ENCODE measurements around the gene OSR1. TPM values are rescaled to one million over a fixed set of nuclear protein-coding genes. Genes with fewer than 3 reads are reported as not detected.

Gene OSR1
- polyA plus RNA-seq, 6 donors from 2014 or later = not detected

DNA sequence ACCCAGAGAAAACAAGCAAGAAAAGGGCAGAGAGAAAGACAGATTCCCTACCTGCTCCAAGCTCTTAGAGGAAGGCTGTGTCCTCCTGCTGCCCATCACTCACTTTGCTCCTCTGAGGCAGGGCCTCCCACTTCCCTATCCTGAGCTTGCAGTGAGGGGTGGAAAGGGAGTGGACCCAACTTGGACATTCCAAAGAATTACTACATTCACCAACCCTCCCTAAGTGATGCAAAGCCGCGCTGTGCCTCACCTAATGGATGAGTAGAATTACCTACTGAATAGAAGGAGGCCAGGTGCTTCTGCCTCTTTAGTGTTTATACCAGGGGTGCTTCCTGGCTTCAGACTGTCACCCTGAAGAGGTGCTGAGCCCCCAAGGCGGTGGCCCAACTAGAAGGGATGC is 5.6 kb upstream of the OSR1 start:
- Mint-ChIP-seq H3K9me3 (no peaks in the 10 kb centered on the region), H3K27ac (no peak overlapping the region), H3K4me3 (peak overlapping the region in 7 of 8 donors; percentile 22 to 97 (median 95)), H3K27me3 (peaks cover 23 to 30% (median 27%) of the 10 kb centered on the region in 3 donors), H3K36me3 (no peaks in the 10 kb centered on the region), H3K4me1 (peaks cover 30 to 38% (median 31%) of the 10 kb centered on the region in 3 donors)
- ATAC-seq (ENCODE audit: low read depth in 2 of 2) = no peak
- DNase-seq = no peak

DNA sequence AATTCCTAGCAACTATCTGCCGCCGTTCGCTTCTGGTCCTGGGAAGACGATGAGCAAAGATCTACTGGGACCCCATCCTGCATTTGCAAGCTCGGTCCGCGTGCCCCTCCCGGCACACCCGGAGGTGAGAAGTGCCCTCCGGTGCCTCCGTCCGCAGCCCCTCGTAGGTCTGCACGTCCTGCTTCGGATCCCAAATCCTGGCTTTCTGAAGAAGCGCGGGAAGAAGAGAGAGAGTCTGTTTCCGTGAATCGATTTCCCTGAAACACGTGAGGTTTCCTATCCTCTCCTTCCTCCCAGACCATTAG is 5.0 kb upstream of the OSR1 start:
- no peak for DNase-seq
- no peaks in the 10 kb centered on the region for H3K9me3 Mint-ChIP-seq
- peaks cover 23 to 36% (median 31%) of the 10 kb centered on the region in 3 donors for H3K27me3 Mint-ChIP-seq
- peaks cover 33 to 43% (median 36%) of the 10 kb centered on the region in 3 donors for H3K4me1 Mint-ChIP-seq
- no peak for ATAC-seq (ENCODE audit: low read depth in 2 of 2)
- H3K4me3 Mint-ChIP-seq = peak overlapping the region; percentile 88 to 97 (median 95)
- H3K36me3 Mint-ChIP-seq = no peaks in the 10 kb centered on the region
- peak overlapping the region in 3 of 6 donors; percentile 70 to 93 (median 79) for H3K27ac Mint-ChIP-seq

GRCh38 chr2:19362755-19363473 is 4.5 kb upstream of the OSR1 start:
- H3K4me3 Mint-ChIP-seq = peak overlapping the region; percentile 88 to 97 (median 95)
- peak; percentile 38 to 39 for ATAC-seq (ENCODE audit: low read depth in 2 of 2)

DNA sequence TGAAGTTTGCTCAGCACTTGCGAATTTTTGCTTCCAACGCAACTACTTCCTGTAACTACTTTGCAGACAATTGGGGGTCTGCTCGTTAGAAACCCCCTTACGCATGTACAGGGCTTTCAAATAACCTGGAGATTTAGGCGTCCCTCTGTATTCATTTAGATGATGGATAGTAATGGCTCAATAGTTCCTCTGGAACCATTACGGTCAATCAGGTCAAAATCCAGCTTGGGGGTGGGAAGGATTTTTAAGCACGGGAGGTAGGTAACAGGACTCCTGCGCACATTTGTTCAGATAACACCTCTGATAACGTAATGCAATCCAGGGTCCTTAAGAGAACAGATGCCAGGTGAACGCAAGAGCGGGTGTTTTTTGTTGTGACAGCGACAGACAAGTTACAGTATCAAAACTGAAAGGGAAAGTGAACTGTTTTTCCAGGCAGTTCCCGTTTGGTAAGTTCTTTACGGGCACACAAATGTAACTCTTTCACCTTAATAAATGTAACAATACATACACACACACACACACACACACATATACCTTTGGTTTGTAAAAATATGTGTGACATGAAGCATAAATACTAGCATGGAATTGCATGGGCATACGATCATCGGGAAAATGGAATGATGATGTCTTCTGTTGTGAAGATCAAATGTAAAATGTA is 3.8 kb upstream of the OSR1 start:
- no peaks in the 10 kb centered on the region for H3K9me3 Mint-ChIP-seq
- peaks cover 33 to 55% (median 45%) of the 10 kb centered on the region in 3 donors for H3K4me1 Mint-ChIP-seq
- H3K36me3 Mint-ChIP-seq = no peaks in the 10 kb centered on the region
- DNase-seq = no peak
- peak overlapping the region; percentile 88 to 97 (median 95) for H3K4me3 Mint-ChIP-seq
- H3K27ac Mint-ChIP-seq = peak overlapping the region; percentile 36 to 96 (median 86)
- ATAC-seq (ENCODE audit: low read depth in 2 of 2) = peak; percentile 67 to 71
- H3K27me3 Mint-ChIP-seq = peaks cover 34 to 48% (median 40%) of the 10 kb centered on the region in 3 donors

More at GRCh38 chr2:19362755-19363473, 4.5 kb upstream of the OSR1 start:
- no peaks in the 10 kb centered on the region for H3K9me3 Mint-ChIP-seq
- H3K4me1 Mint-ChIP-seq = peaks cover 33 to 49% (median 38%) of the 10 kb centered on the region in 3 donors
- H3K27ac Mint-ChIP-seq = peak overlapping the region in 5 of 6 donors; percentile 72 to 96 (median 93)
- no peak for DNase-seq
- peaks cover 27 to 41% (median 33%) of the 10 kb centered on the region in 3 donors for H3K27me3 Mint-ChIP-seq
- no peaks in the 10 kb centered on the region for H3K36me3 Mint-ChIP-seq

GRCh38 chr2:19361325-19361990 is 3.0 kb upstream of the OSR1 start:
- ATAC-seq (ENCODE audit: low read depth in 2 of 2) (peak in 1 of 2 donors; percentile 11), DNase-seq (no peak)
- peaks cover 0 to 6% (median 0%) of the 10 kb centered on the region in 7 donors for H3K9me3 Mint-ChIP-seq
- H3K27ac Mint-ChIP-seq = peak overlapping the region in 3 of 6 donors; percentile 60 to 96 (median 79)
- peak overlapping the region; percentile 88 to 97 (median 95) for H3K4me3 Mint-ChIP-seq
- H3K27me3 Mint-ChIP-seq = peaks cover 41 to 56% (median 48%) of the 10 kb centered on the region in 3 donors
- peaks cover 35 to 63% (median 53%) of the 10 kb centered on the region in 3 donors for H3K4me1 Mint-ChIP-seq
- H3K36me3 Mint-ChIP-seq = peaks cover 0 to 2% of the 10 kb centered on the region in 2 donors

DNA sequence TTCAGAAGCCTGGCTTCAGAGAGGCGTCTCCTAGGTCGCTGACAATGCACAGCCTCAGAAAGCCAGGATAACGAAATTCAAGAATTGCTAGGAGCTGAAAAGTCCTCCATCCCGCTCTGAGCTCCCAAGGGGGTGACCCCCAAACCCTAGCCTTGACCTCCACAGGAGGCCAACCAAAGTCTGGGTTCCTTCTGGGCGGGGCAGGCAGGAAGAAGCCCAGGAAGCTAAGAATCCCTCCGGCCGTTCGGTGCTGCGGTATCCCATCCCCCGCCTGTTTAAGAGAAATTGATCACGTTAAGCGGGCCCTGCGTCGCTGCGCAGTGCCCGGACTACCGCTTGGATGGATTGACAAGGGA is 2.5 kb upstream of the OSR1 start:
- DNase-seq (no peak), ATAC-seq (ENCODE audit: low read depth in 2 of 2) (no peak)
- peaks cover 46 to 61% (median 50%) of the 10 kb centered on the region in 3 donors for H3K27me3 Mint-ChIP-seq
- peaks cover 38 to 68% (median 58%) of the 10 kb centered on the region in 3 donors for H3K4me1 Mint-ChIP-seq
- H3K4me3 Mint-ChIP-seq = peak overlapping the region; percentile 88 to 97 (median 95)
- peaks cover 0 to 5% of the 10 kb centered on the region in 2 donors for H3K36me3 Mint-ChIP-seq
- peak overlapping the region in 1 of 6 donors; percentile 26 for H3K27ac Mint-ChIP-seq
- peaks cover 0 to 9% (median 0%) of the 10 kb centered on the region in 7 donors for H3K9me3 Mint-ChIP-seq

DNA sequence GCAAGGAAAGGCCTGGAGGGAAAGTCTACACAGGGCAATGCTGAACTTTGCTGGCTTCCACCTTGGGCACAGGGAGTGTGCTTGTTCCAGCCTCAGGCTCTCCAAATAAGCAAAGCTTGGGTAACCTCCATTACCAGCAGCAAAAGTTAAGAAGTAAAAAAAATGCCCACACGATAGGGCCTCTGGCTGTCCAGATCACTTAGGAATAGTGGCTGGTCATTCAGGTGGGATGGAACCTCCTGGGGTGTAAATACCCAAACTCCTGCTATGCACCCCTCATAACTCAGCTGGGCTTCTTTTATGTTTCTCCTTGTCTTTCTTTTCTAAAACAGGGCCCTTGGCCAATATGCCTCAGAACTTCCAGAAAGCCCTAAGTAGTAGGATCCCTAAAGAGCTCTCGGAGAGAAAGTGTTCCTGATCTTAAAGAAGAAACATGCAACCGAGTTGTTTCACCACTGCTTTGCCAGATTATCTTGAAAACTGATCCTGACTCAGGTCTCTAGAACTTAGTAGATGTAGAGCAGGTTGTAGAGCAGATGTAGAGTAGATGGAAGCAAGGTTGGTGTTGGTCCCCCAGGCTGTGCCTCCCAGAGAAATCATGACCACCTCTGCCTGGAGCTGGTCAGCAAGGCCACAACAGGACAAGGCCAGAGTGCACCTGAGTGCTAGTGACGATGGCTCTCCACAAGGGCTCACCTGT is 2.0 kb upstream of the OSR1 start:
- DNase-seq (no peak), ATAC-seq (ENCODE audit: low read depth in 2 of 2) (no peak)
- Mint-ChIP-seq H3K9me3 (peaks cover 0 to 9% (median 0%) of the 10 kb centered on the region in 7 donors), H3K27ac (no peak overlapping the region), H3K27me3 (peaks cover 50 to 66% (median 56%) of the 10 kb centered on the region in 3 donors), H3K4me1 (peaks cover 41 to 74% (median 61%) of the 10 kb centered on the region in 3 donors), H3K36me3 (peaks cover 0 to 5% of the 10 kb centered on the region in 2 donors), H3K4me3 (peak overlapping the region in 7 of 8 donors; percentile 88 to 97 (median 95))

- Mint-ChIP-seq H3K27me3 (peaks cover 59 to 76% (median 65%) of the 10 kb centered on the region in 3 donors), H3K36me3 (peaks cover 2 to 5% of the 10 kb centered on the region in 2 donors), H3K4me1 (peaks cover 41 to 78% (median 62%) of the 10 kb centered on the region in 3 donors), H3K27ac (peak overlapping the region in 1 of 6 donors; percentile 82), H3K4me3 (peak overlapping the region in 5 of 8 donors; percentile 16 to 95 (median 42)), H3K9me3 (peaks cover 0 to 9% (median 0%) of the 10 kb centered on the region in 7 donors)
- DNase-seq (no peak), ATAC-seq (ENCODE audit: low read depth in 2 of 2) (no peak)
These were observed 1.0 kb upstream of the OSR1 start for GRCh38 chr2:19359456-19359855.

- DNase-seq (no peak), ATAC-seq (ENCODE audit: low read depth in 2 of 2) (no peak)
- Mint-ChIP-seq H3K27ac (peak overlapping the region in 1 of 6 donors; percentile 15), H3K9me3 (peaks cover 0 to 9% (median 0%) of the 10 kb centered on the region in 7 donors), H3K36me3 (peaks cover 5 to 6% of the 10 kb centered on the region in 2 donors), H3K27me3 (peaks cover 64 to 81% (median 70%) of the 10 kb centered on the region in 3 donors), H3K4me1 (peaks cover 41 to 78% (median 62%) of the 10 kb centered on the region in 3 donors), H3K4me3 (peak overlapping the region; percentile 35 to 88 (median 67))
These were observed 566 bp upstream of the OSR1 start for GRCh38 chr2:19359021-19359357.

GRCh38 chr2:19357402-19358241 is 801 bp downstream of the OSR1 start:
- no peak for DNase-seq
- H3K27me3 Mint-ChIP-seq = peaks cover 71 to 94% (median 84%) of the 10 kb centered on the region in 3 donors
- H3K4me1 Mint-ChIP-seq = peaks cover 30 to 74% (median 58%) of the 10 kb centered on the region in 3 donors
- H3K4me3 Mint-ChIP-seq = peak overlapping the region; percentile 70 to 84 (median 76)
- peaks cover 0 to 9% (median 3%) of the 10 kb centered on the region in 7 donors for H3K9me3 Mint-ChIP-seq
- peak overlapping the region in 4 of 6 donors; percentile 69 to 94 (median 88) for H3K27ac Mint-ChIP-seq
- no peak for ATAC-seq (ENCODE audit: low read depth in 2 of 2)
- peaks cover 5 to 6% of the 10 kb centered on the region in 2 donors for H3K36me3 Mint-ChIP-seq

- H3K9me3 Mint-ChIP-seq = peaks cover 0 to 9% (median 3%) of the 10 kb centered on the region in 7 donors
- peaks cover 28 to 71% (median 56%) of the 10 kb centered on the region in 3 donors for H3K4me1 Mint-ChIP-seq
- DNase-seq = no peak
- H3K27me3 Mint-ChIP-seq = peaks cover 73 to 100% (median 88%) of the 10 kb centered on the region in 3 donors
- ATAC-seq (ENCODE audit: low read depth in 2 of 2) = no peak
- H3K27ac Mint-ChIP-seq = peak overlapping the region in 3 of 6 donors; percentile 84 to 94 (median 92)
- peak overlapping the region; percentile 38 to 84 (median 78) for H3K4me3 Mint-ChIP-seq
- H3K36me3 Mint-ChIP-seq = peaks cover 5 to 6% of the 10 kb centered on the region in 2 donors
These were observed 1.6 kb downstream of the OSR1 start for GRCh38 chr2:19356545-19357401.
